HG02870 (cell line): ENCODE results near the gene RPL10.
A peak's percentile ranks its signal among the peaks of the same experiment; 100 is the strongest.

ENCODE experiments used
- ATAC-seq: cut with Tn5 transposase; IDR thresholded peaks from one replicate; pipeline ENCODE4 v1.9.1; 2021; ENCODE audit warnings: mild to moderate bottlenecking, moderate library complexity; ENCODE audit not compliant: unreplicated experiment

Gene RPL10

DNA sequence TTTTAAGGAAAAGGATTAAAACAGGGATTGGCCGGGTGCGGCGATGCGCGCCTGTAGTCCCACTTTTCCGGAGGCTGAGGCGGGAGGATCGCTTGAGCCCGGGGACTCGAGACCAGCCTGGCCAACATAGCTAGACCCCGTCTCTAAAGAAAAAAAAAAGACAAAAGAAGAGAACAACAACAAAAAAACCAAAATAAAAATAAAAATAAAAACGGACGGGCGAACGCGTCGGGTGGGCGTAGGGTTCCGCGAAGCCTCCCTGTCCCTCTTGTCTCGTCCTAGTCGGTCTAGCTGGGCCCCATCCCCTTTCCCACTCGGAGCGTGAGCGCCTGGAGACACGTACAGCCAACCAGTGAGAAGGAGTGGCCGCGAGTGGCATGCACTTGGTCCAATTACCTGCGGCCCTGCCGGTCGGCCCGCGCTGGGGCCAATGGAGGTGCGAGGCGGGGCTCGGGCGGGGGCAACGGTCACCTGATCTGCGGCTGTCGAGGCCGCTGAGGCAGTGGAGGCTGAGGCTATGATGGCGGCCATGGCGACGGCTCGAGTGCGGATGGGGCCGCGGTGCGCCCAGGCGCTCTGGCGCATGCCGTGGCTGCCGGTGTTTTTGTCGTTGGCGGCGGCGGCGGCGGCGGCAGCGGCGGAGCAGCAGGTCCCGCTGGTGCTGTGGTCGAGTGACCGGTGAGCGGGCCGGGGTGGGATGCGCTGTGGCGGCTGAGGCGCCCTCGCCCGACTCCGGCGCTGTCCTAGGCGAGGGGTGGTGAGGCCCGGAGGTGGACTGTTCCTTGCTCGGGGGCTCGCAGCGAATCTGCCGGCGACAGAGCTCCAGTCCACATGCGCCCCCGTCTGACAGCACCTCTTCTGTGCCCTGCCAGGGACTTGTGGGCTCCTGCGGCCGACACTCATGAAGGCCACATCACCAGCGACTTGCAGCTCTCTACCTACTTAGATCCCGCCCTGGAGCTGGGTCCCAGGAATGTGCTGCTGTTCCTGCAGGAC, 30.3 kb downstream of the RPL10 start, which contains the start of gene ATP6AP1:
ATP6AP1 (plus strand) TSS at position 502 of the 996 bp plus-strand sequence; CDS start at position 518, 16 bp downstream.
- peak; percentile 95 for ATAC-seq

- ATAC-seq: no peak
These were observed 31.5 kb downstream of the RPL10 start for GRCh38 chrX:154429711-154430110.

GRCh38 chrX:154430479-154430878, 32.3 kb downstream of the RPL10 start:
- ATAC-seq: no peak

GRCh38 chrX:154430916-154431315, 32.7 kb downstream of the RPL10 start:
- ATAC-seq: no peak

DNA sequence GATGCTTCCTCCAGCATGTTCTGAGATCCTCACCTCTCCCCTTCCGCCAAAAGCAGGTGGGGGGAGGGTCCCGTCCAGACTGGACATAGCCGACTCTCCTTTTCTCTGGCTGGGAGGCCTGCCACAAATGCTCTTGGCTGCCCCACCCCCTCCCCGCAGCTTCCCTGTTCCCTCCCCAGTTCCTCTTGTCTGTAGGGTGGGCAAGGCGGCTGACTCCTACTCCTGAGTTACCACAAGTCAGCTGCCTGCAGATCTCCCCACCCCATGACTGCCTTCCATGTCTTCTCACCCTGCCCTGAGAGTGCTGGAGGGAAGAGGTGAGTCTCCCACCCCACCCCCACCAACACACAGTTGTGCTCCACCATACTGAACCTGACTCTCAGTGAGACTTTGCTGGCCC, 33.2 kb downstream of the RPL10 start:
- ATAC-seq: no peak

- ATAC-seq: no peak
These were observed 34.0 kb downstream of the RPL10 start for GRCh38 chrX:154432210-154432609.

GRCh38 chrX:154433605-154434004, 35.4 kb downstream of the RPL10 start:
- ATAC-seq: no peak

- no peak for ATAC-seq
These were observed 36.4 kb downstream of the RPL10 start for GRCh38 chrX:154434394-154435168.

GRCh38 chrX:154435171-154435733, 37.1 kb downstream of the RPL10 start:
- ATAC-seq: no peak

GRCh38 chrX:154436374-154436982, 38.3 kb downstream of the RPL10 start:
- ATAC-seq: no peak

DNA sequence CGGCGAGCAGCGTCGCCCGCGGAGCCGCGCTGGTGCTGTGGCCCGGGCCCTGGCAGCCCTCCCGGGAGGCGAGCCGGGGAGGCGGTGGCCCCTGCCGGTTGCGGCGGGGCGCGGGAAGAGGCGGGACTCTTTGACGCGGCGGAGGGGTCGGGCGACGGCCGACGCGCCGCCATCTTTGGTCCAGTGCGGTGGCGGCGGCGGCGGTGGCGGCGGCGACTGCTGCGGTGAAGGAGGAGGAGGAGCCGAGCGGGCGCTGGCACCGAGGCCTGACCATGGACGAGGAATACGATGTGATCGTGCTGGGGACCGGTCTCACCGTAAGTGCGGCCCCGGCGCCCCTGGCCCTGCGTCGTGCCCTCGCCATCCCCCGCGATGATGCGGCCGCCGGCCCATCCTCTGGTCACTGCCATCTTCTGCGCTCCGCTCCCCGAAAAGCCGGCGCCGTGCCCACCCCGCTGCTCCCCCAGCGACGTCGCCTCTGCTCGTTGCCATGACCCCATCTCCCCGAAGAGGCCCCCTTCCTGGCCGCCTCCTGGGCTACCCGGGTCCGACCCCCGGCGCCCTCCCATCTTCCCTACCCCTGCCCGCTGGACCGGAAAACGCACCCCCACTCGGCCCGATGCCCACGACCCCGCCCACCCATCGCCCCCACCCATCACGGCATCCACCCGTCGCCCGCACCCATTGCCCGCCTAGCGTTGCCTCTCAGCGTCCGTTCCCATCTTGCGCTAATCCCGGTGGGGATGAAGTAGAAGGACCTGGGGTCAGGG, 39.0 kb downstream of the RPL10 start, which contains the start of gene GDI1:
GDI1 (plus strand) TSS at position 172 of the 770 bp plus-strand sequence; CDS start at position 273, 101 bp downstream.
- ATAC-seq: no peak

- no peak for ATAC-seq
These were observed 40.1 kb downstream of the RPL10 start for GRCh38 chrX:154437971-154438893.

GRCh38 chrX:154439841-154440240, 41.7 kb downstream of the RPL10 start:
- no peak for ATAC-seq

DNA sequence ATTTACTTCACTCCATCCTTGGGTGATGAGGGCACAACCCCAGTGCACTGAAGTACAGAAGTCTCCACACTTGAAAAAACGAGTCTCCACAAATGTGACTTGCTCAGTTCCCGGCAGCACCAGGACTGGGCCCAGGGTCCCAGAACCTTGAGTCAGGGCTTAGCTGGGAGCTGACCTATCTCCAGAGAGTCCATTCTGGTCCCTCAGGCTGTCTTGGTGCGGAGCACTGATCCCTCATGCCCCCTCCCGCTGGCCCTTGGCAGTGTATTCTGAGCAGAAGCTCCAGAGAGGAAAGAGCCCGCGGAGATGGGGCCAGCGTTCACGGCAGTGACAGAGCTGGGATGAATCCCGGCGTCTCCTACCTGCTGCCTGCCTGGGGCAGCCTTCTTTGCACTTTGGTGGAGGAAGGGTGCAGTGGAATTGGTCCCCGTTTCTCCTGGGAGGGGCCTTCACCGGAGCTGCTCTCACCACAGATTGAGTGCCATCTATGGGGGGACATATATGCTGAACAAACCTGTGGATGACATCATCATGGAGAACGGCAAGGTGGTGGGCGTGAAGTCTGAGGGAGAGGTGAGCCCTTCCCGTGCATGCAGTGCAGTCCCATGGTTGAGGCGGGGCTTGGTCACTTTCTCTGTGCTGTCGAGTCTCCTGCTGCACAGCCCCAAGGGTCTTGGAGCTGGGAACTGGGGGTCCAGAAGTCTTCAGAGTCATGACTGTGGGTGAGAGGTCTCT, 42.6 kb downstream of the RPL10 start:
- ATAC-seq: no peak

GRCh38 chrX:154441564-154441963, 43.4 kb downstream of the RPL10 start:
- ATAC-seq: no peak

GRCh38 chrX:154441984-154442707, 44.0 kb downstream of the RPL10 start:
- no peak for ATAC-seq

DNA sequence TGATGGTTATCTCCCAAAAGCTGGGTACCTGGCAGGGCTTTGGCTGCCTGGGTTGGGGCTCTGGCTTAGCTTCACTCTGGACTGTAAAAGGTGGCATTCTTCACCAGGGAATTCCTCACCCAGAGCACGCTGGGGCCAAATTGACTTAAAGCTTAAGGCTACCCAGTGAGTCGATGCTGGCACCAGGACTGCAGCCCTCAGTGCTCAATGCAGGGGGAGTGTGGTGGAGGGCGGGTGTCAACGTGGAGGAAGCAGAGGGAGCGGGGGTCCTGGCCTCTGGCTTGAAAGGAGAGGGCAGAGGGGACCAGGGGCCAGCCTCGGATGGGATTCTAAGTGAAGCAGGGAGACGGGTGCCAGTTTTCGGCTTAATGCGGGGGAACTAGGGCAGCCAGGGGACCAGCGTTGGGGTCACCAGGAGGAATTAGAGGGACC, 45.3 kb downstream of the RPL10 start:
- ATAC-seq: no peak
